Smooth muscle cell (in vitro differentiated cells): ENCODE results near the gene HMCN1. TPM values are rescaled to one million over a fixed set of nuclear protein-coding genes. Genes with fewer than 3 reads are reported as not detected.

Experiments
- DNase-seq: peaks from one replicate; lab custom pipeline; 2025; ENCODE audit not compliant: unreplicated experiment; lab: John Stamatoyannopoulos, UW
- H2AFZ ChIP-seq: fragments of 200-600 bp; sonication (generic); 2 replicates; pipeline ENCODE4 v1.6.0; 2016; ENCODE audit warnings: antibody characterized with exemption, low read depth, mild to moderate bottlenecking
- H3F3A ChIP-seq: fragments of 200-600 bp; sonication (generic); 2 replicates; pipeline ENCODE4 v1.6.0; 2017; ENCODE audit warnings: antibody characterized with exemption, low read depth
- H3K27ac ChIP-seq: fragments of 200-600 bp; sonication (generic); 2 replicates; pipeline ENCODE4 v1.5.1; 2016; ENCODE audit warnings: low read depth, mild to moderate bottlenecking
- H3K27me3 ChIP-seq: fragments of 200-600 bp; sonication (generic); 2 replicates; pipeline ENCODE4 v1.6.1; 2016; ENCODE audit warnings: low read depth, mild to moderate bottlenecking
- H3K36me3 ChIP-seq: fragments of 200-600 bp; sonication (generic); 2 replicates; pipeline ENCODE4 v1.5.1; 2016; ENCODE audit warnings: low read depth
- H3K4me1 ChIP-seq: fragments of 200-600 bp; sonication (generic); 2 replicates; pipeline ENCODE4 v1.5.1; 2016; ENCODE audit warnings: low read depth
- H3K4me2 ChIP-seq: fragments of 200-600 bp; sonication (generic); 2 replicates; pipeline ENCODE4 v1.6.0; 2016; ENCODE audit warnings: mild to moderate bottlenecking
- H3K4me3 ChIP-seq: fragments of 200-600 bp; sonication (generic); 2 replicates; pipeline ENCODE4 v1.5.1; 2016; ENCODE audit warnings: mild to moderate bottlenecking
- H3K79me2 ChIP-seq: fragments of 200-600 bp; sonication (generic); 2 replicates; pipeline ENCODE4 v1.6.0; 2016; ENCODE audit warnings: low read depth, mild to moderate bottlenecking
- H3K9ac ChIP-seq: fragments of 200-600 bp; sonication (generic); 2 replicates; pipeline ENCODE4 v1.6.0; 2016; ENCODE audit warnings: low read depth
- H3K9me3 ChIP-seq: fragments of 200-600 bp; sonication (generic); replicated peaks from 2 replicates; pipeline ENCODE4 v1.5.1; 2016; ENCODE audit warnings: low read depth
- H4K20me1 ChIP-seq: fragments of 200-600 bp; sonication (generic); 2 replicates; pipeline ENCODE4 v1.6.0; 2016; ENCODE audit warnings: low read depth
- WGBS: methylation state at CpG from one replicate; pipeline ENCODE4 v1.1.7; 2016; ENCODE audit warnings: low lambda C conversion rate; 5-methylcytosine and 5-hydroxymethylcytosine counted together
- polyA plus RNA-seq: library from polyadenylated mRNA; unstranded; fragments of >200 nt; fragmentation: Nextera tagmentation; extraction: Ambion mirVana; gene quantifications from 2 replicates; pipeline ENCODE4 v1.2.1, GENCODE V29; 2016
- total RNA-seq: library from RNA; depleted of rRNA; stranded (reverse); fragments of >200 nt; gene quantifications from 2 replicates; pipeline ENCODE4 v1.2.3, GENCODE V29; 2014
- TF ChIP-seq, protein P1 (sequence below): fragments of 200-600 bp; sonication (generic); IDR thresholded peaks from 2 replicates; pipeline ENCODE4 v1.5.1; 2017; ENCODE audit warnings: borderline replicate concordance, mild to moderate bottlenecking, antibody characterized with exemption; ENCODE audit not compliant: insufficient read depth, poor library complexity, severe bottlenecking

HMCN1 gene
- total and polyA plus RNA-seq, 2 experiments from 2014 or later: 18.9 to 118 TPM

DNA sequence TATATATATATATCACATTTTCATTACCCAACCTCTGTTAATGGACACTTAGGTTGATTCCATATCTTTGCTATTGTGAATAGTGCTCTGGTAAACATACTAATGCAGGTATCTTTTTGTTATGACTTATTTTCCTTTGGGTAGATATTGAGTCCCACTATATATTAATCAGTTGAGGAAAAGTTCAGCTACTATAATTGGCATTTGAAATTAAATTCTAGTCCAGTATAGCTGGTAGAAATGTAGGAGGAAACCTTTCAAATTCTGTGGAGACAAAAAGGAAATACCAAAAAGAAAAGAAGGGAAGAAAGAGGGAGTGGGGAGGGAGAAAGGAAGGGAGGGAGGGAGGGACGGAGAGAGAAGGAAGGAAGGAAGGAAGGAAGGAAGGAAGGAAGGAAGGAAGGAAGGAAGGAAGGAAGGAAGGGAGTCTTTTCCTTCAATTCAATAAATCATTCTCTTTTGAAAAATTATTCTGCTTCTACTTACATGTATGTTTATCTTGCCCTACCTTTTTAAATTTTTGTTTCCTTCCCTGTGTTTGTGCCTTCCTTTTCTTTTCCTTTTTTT, 329.0 kb downstream of the HMCN1 start:
- no peaks in the 10 kb centered on the region for H3K4me1 ChIP-seq
- no peak overlapping the region for H3K9ac ChIP-seq
- TF ChIP-seq, protein P1, sequence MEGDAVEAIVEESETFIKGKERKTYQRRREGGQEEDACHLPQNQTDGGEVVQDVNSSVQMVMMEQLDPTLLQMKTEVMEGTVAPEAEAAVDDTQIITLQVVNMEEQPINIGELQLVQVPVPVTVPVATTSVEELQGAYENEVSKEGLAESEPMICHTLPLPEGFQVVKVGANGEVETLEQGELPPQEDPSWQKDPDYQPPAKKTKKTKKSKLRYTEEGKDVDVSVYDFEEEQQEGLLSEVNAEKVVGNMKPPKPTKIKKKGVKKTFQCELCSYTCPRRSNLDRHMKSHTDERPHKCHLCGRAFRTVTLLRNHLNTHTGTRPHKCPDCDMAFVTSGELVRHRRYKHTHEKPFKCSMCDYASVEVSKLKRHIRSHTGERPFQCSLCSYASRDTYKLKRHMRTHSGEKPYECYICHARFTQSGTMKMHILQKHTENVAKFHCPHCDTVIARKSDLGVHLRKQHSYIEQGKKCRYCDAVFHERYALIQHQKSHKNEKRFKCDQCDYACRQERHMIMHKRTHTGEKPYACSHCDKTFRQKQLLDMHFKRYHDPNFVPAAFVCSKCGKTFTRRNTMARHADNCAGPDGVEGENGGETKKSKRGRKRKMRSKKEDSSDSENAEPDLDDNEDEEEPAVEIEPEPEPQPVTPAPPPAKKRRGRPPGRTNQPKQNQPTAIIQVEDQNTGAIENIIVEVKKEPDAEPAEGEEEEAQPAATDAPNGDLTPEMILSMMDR: no peak
- H3K36me3 ChIP-seq: peaks cover 3% of the 10 kb centered on the region
- H2AFZ ChIP-seq: no peak overlapping the region
- no peak overlapping the region for H3K27ac ChIP-seq
- WGBS: 33% methylated on average over 1 of the region's 1 CpG
- no peaks in the 10 kb centered on the region for H4K20me1 ChIP-seq
- H3K4me2 ChIP-seq: no peak overlapping the region
- no peaks in the 10 kb centered on the region for H3K9me3 ChIP-seq
- no peak for DNase-seq
- no peaks in the 10 kb centered on the region for H3K79me2 ChIP-seq
- H3F3A ChIP-seq: no peaks in the 10 kb centered on the region
- no peaks in the 10 kb centered on the region for H3K27me3 ChIP-seq
- no peak overlapping the region for H3K4me3 ChIP-seq

DNA sequence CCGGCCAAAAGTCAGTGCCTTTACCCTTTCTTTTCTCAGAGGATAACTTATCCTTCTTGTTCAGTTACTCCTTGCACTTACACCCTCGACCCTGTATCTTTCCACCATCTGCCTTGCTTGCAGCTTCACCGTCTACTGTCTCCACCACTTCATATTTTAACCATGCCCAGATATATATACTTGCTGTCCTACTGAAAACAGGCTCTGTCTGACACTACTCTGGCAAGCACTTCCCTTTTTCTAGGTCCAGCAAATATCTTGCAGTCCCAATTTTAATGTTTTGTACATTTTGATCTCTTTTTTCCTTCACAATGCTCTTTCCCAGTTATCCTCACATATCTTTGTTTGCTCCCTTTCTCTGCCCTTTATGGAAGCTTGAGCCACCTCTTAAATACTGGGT, 332.2 kb downstream of the HMCN1 start:
- no peaks in the 10 kb centered on the region for H3K4me1 ChIP-seq
- no peaks in the 10 kb centered on the region for H4K20me1 ChIP-seq
- no peak overlapping the region for H3K4me2 ChIP-seq
- H3F3A ChIP-seq: no peaks in the 10 kb centered on the region
- no peaks in the 10 kb centered on the region for H3K79me2 ChIP-seq
- no peaks in the 10 kb centered on the region for H3K27me3 ChIP-seq
- H3K9me3 ChIP-seq: no peaks in the 10 kb centered on the region
- DNase-seq: no peak
- 91% methylated on average over 3 of the region's 3 CpGs for WGBS
- peaks cover 3% of the 10 kb centered on the region for H3K36me3 ChIP-seq
- no peak overlapping the region for H2AFZ ChIP-seq
- H3K4me3 ChIP-seq: no peak overlapping the region
- TF ChIP-seq, protein P1: no peak
- no peak overlapping the region for H3K9ac ChIP-seq
- H3K27ac ChIP-seq: no peak overlapping the region

DNA sequence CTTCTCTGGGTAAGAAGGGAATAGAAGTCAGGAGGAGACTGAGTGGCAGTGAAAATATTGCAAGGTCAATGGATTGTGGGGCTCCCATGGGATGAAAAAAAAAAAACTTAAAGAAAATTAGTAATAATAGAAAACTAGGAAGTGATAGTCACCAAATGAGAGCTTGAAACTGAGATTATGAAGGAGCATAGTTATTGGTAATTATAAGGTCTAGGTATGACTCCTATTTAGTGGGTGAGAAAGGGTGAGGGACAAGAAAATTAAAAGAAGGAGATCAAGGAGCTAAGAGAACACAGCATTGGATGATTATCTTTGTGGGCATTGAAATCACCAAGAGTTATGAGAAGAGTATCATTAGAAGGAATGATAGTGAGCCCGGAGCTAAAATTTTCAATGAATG, 339.5 kb downstream of the HMCN1 start:
- Histone ChIP-seq H3K27ac (no peak overlapping the region), H3K9ac (no peak overlapping the region), H4K20me1 (no peaks in the 10 kb centered on the region), H3F3A (no peaks in the 10 kb centered on the region), H3K9me3 (no peaks in the 10 kb centered on the region), H3K27me3 (no peaks in the 10 kb centered on the region), H3K79me2 (no peaks in the 10 kb centered on the region), H2AFZ (no peak overlapping the region), H3K4me3 (no peak overlapping the region), H3K4me2 (no peak overlapping the region), H3K36me3 (no peaks in the 10 kb centered on the region), H3K4me1 (no peaks in the 10 kb centered on the region)
- WGBS: 86% methylated on average over 1 of the region's 1 CpG
- DNase-seq: no peak
- TF ChIP-seq, protein P1: no peak

DNA sequence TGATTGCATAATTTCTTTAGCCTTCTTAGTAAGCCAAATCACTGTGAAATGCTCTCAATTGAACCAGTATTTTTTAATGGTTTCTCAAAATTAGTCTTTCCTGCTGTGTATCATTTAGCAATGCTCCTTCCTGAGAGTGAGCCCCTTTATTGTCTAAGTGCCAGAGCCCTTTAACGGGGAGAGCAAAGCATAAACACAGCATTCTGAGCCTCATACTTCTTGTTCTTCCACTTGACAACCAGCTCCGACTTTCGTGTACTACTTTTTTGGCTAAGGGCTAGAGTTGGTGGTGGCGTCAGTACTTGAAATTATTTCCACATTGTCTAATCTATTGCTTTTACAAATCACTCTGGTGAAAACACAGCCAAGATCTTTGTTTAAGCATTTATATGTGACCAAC, 341.8 kb downstream of the HMCN1 start:
- Histone ChIP-seq H2AFZ (no peak overlapping the region), H3K36me3 (no peaks in the 10 kb centered on the region)
- no peak for DNase-seq

More for the DNA sequence above, 341.8 kb downstream of the HMCN1 start:
- Histone ChIP-seq H3K4me1 (peaks cover 4% of the 10 kb centered on the region), H3K9ac (no peak overlapping the region), H3K27me3 (no peaks in the 10 kb centered on the region), H3K4me3 (no peak overlapping the region), H4K20me1 (no peaks in the 10 kb centered on the region), H3K27ac (no peak overlapping the region), H3K9me3 (no peaks in the 10 kb centered on the region), H3K4me2 (no peak overlapping the region), H3F3A (peaks cover 4% of the 10 kb centered on the region), H3K79me2 (no peaks in the 10 kb centered on the region)
- WGBS: 84% methylated on average over 4 of the region's 4 CpGs
- TF ChIP-seq, protein P1: no peak
